Measurements from ENCODE around the gene SFTPA2.

- TF ChIP-seq CTCF (IDR thresholded peaks at IDR 0.05): no peak
- no peak for TF ChIP-seq POLR2A (IDR thresholded peaks at IDR 0.05)
Observed at GRCh38 chr10:79579361-79579760, 19.2 kb upstream of the SFTPA2 start.
